Tibial nerve (tissue), 4 donors: ENCODE measurements around the gene OOSP2.

ENCODE experiments used
- EP300 ChIP-seq, 2 donors: sonication (generic); formaldehyde crosslinking; IDR thresholded peaks; one replicate each; pipeline ENCODE4 v1.6.1; 2017; ENCODE audit warnings: antibody characterized with exemption in 2 of 2, mild to moderate bottlenecking in 1 of 2
- TF ChIP-seq, protein P1 (sequence below), 5 experiments: fragments of 200-600 bp in 3 of 5; fragments of 450-650 bp in 2 of 5; sonication (generic) in 3 of 5; IDR thresholded peaks; one replicate each; pipeline ENCODE4 v1.5.1; 2016 to 2019; ENCODE audit warnings: antibody characterized with exemption in 5 of 5, mild to moderate bottlenecking in 3 of 5, moderate library complexity in 2 of 5

DNA sequence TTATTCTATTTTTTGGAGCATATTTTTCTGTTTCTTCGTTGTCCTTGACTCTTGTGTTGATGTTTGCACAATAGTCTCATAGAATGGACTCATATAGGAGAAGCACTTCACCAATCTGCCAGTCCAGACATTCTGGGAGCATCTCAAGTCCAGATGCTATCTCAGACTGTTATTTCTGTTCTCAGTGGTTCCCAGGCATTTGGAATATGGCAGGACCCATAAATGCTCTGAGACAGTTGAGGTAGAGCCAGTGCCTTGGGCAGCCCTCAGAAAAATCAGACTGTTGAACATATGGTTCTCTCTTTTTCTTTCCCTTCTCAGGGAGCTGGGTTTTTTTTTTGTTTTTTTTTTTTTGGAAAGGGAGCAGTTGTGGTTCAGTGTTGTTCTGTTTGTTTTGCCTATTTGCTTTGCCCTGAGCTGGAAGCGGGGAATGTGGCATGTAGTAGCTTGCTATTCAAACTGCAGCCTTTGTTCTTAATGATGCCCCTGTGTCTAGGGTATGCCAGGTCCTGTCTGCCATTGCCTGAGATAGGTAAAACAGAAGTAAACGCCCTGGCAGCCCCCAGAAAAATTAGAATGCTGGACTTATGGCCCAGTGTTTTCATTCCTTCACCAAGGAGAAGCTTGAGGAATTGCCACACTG, 44.5 kb downstream of the OOSP2 start:
- TF ChIP-seq, protein P1, sequence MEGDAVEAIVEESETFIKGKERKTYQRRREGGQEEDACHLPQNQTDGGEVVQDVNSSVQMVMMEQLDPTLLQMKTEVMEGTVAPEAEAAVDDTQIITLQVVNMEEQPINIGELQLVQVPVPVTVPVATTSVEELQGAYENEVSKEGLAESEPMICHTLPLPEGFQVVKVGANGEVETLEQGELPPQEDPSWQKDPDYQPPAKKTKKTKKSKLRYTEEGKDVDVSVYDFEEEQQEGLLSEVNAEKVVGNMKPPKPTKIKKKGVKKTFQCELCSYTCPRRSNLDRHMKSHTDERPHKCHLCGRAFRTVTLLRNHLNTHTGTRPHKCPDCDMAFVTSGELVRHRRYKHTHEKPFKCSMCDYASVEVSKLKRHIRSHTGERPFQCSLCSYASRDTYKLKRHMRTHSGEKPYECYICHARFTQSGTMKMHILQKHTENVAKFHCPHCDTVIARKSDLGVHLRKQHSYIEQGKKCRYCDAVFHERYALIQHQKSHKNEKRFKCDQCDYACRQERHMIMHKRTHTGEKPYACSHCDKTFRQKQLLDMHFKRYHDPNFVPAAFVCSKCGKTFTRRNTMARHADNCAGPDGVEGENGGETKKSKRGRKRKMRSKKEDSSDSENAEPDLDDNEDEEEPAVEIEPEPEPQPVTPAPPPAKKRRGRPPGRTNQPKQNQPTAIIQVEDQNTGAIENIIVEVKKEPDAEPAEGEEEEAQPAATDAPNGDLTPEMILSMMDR (IDR thresholded peaks at IDR 0.05): no peak
- no peak for TF ChIP-seq EP300 (IDR thresholded peaks at IDR 0.05)
